ENCODE results near the gene CIT.

DNA sequence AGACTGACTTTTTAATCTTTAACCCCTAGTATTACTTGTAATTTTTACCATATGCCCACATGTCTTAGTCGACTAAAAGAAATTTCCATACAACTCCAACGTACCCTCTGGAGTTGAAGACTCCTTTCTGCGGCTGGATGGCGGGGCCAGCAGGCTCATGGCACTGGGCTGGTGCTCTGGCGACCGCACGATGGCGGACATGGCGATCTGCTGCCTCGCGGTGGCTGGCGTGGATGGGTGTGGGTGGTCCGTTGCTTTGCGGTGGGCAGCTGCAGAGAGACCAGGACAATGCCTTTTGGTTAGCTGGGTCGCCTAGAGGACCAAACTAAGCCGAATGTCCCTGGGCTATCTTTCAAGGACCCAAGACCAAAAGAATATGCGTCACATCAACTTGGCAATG is 159.0 kb downstream of the CIT start:
- TF ChIP-seq, protein P1, sequence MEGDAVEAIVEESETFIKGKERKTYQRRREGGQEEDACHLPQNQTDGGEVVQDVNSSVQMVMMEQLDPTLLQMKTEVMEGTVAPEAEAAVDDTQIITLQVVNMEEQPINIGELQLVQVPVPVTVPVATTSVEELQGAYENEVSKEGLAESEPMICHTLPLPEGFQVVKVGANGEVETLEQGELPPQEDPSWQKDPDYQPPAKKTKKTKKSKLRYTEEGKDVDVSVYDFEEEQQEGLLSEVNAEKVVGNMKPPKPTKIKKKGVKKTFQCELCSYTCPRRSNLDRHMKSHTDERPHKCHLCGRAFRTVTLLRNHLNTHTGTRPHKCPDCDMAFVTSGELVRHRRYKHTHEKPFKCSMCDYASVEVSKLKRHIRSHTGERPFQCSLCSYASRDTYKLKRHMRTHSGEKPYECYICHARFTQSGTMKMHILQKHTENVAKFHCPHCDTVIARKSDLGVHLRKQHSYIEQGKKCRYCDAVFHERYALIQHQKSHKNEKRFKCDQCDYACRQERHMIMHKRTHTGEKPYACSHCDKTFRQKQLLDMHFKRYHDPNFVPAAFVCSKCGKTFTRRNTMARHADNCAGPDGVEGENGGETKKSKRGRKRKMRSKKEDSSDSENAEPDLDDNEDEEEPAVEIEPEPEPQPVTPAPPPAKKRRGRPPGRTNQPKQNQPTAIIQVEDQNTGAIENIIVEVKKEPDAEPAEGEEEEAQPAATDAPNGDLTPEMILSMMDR (IDR thresholded peaks at IDR 0.05), result no peak
- TF ChIP-seq POLR2A (IDR thresholded peaks at IDR 0.05), result no peak

All from vagina (tissue), 2 donors.